ENCODE results near the gene ELAVL3.
"Not testable (repeated sequence)": the region's sequence is repeated elsewhere in the genome, so short reads cannot be mapped to it uniquely, and the experiment has no call there.

ELAVL3 gene

DNA sequence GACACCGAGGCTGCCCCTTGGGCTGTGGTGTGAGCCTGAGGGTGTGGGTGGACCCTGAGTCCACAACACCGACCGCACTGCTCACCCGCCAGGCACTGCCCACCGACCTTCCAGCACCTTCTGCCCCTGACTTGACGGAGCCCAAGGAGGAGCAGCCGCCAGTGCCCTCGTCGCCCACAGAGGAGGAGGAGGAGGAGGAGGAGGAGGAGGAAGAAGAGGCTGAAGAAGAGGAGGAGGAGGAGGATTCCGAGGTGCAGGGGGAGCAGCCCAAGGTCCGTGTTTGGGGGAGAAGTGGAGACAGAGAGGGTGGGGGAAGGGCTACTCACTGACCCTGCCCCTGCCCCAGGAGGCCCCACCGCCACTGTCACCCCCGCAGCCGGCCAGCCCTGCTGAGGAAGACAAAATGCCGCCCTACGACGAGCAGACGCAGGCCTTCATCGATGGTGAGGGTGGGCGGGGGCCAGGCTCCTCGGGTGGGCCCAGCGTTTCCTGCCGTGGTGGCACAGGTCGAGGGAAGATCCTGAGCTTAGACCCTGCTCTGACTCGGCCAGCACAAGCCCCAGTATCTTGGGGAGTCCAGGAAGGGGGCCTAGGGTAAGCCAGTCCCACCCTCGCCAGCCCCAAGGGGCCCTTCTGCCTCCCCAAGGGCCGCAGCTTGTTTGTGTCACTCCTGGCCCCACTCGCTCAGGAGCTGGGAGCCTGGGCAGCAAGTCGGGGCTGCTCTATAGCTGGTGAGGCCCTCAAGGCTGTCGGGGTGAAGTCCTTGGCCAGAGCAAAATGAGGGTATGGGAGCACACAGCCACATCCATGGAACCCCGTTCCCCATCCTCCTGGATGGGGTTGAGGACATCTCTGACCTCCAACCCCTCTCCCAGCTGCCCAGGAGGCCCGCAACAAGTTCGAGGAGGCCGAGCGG lies 33.2 kb downstream of the ELAVL3 start:
- in situ Hi-C loops (cut with MboI; ENCODE audit: low pct_unique_long_range_greater_than_20kb, low sequenced_read_pairs): no loop called here
- DNase-seq: no peak

GRCh38 chr19:11446652-11447301 lies 34.1 kb downstream of the ELAVL3 start:
- in situ Hi-C loops (cut with MboI; ENCODE audit: low pct_unique_long_range_greater_than_20kb, low sequenced_read_pairs): no loop called here
- DNase-seq: peak; percentile 37

DNA sequence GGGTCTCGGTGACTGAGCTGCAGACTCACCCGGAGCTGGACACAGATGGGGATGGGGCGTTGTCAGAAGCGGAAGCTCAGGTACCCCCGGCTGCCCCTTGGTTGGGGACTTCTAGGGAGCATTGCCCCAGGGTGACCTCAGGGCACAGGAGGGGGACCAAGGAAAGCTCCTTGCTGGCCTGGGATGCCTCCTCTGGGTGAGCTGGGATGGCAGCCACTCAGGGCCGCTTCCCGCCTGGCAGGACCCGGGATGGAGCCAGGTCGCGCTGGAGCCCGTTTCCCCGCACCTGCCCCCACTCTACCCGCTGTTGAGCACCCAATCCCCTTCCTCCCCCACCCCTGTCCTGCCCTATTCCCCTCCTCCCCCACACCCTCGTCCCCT lies 34.6 kb downstream of the ELAVL3 start:
- in situ Hi-C loops (cut with MboI; ENCODE audit: low pct_unique_long_range_greater_than_20kb, low sequenced_read_pairs): no loop called here
- no peak for DNase-seq

GRCh38 chr19:11445141-11445540 lies 35.7 kb downstream of the ELAVL3 start:
- DNase-seq: no peak

GRCh38 chr19:11444059-11444458 lies 36.8 kb downstream of the ELAVL3 start:
- DNase-seq: no peak
- in situ Hi-C loops (cut with MboI; ENCODE audit: low pct_unique_long_range_greater_than_20kb, low sequenced_read_pairs): no loop called here

More at GRCh38 chr19:11445141-11445540, 35.7 kb downstream of the ELAVL3 start:
- in situ Hi-C loops (cut with MboI; ENCODE audit: low pct_unique_long_range_greater_than_20kb, low sequenced_read_pairs): no loop called here

DNA sequence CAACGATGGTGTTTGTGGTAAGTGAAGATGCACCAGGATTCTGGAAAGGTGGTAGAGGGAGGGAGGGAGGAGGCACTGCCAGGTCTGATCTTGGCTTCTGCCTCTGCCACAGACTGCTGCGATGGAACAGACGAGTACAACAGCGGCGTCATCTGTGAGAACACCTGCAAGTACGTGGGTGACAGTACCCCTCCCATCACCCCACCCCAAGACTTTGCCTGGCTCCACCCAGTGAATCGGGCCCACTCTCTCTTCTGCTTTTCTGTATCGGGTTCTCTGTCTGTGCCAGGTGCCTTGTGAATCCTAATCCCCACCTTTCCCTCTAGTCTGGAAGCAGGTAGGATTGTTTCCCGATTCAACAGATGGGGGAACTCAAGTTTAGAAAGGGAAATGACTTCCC lies 42.9 kb downstream of the ELAVL3 start:
- in situ Hi-C loops (cut with MboI; ENCODE audit: low pct_unique_long_range_greater_than_20kb, low sequenced_read_pairs): no loop called here
- no peak for DNase-seq

- in situ Hi-C loops (cut with MboI; ENCODE audit: low pct_unique_long_range_greater_than_20kb, low sequenced_read_pairs): no loop called here
- no peak for DNase-seq
Measured at GRCh38 chr19:11435833-11436313, 45.0 kb downstream of the ELAVL3 start.

DNA sequence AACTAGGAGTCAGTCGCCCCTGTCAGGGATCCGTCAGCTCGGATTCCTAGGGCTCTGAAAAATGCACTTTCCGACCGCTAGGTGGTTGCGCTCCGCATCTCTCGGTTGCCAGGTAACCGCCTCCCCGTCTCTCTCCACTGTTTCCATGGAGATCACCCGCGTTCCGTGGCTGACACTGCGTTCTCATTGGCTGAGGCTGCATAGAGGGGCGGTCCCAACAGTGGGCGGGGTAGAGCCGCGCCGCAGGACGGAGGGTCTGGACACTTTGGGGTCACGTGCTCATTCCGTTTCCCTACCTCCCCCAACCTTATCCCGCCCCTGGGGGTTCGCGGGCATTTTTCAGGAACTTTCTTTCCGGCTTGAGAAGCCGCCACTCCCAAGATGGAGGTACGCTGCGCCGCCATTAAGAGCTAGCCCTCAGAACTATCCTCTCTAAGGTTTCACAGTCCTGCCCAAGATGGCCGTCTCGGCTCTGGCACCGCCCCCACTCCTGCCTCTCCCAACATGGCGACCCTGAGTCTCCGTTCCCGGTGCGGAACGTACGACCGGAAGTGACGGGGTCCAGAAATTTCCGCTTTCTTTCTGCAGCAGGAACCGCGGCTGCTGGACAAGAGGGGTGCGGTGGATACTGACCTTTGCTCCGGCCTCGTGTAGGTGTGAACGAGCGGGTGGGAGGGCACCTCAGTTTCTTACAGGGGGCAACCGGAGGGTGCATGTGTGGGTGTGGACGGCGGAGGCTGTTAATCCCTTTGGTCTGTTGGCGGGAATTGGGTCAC lies 45.6 kb downstream of the ELAVL3 start, which contains the start of the genes ODAD3 and PRKCSH:
ODAD3 (minus strand) TSS at position 65 of the 776 bp plus-strand sequence. CDS start 105 bp downstream, outside the sequence.
PRKCSH (plus strand) TSS at position 579 of the 776 bp plus-strand sequence. CDS start 483 bp downstream, outside the sequence.
- peak; percentile 100 for DNase-seq
- in situ Hi-C loops (cut with MboI; ENCODE audit: low pct_unique_long_range_greater_than_20kb, low sequenced_read_pairs): no loop called here

GRCh38 chr19:11434703-11435056 lies 46.2 kb downstream of the ELAVL3 start:
- DNase-seq: no peak
- in situ Hi-C loops (cut with MboI; ENCODE audit: low pct_unique_long_range_greater_than_20kb, low sequenced_read_pairs): no loop called here

DNA sequence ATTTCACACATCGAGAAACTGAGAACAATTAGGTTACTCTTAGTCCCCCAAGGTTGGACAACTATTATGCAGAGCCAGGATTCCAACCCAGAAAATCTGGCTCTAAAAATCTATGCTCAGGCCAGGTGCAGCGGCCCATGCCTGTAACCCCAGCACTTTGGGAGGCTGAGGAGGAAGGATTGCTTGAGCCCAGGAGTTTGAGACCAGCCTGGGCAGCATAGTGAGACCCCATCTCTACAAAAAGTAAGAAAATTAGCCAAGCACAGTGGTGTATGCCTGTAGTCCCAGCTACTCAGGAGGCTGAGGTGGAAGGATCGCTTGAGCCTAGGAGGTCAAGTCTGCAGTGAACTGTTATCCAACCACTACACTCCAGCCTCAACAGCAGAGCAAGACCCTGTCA lies 47.3 kb downstream of the ELAVL3 start:
- in situ Hi-C loops (cut with MboI; ENCODE audit: low pct_unique_long_range_greater_than_20kb, low sequenced_read_pairs); DNase-seq: not testable (repeated sequence)

GRCh38 chr19:11426656-11427055 lies 54.2 kb downstream of the ELAVL3 start:
- DNase-seq: no peak

DNA sequence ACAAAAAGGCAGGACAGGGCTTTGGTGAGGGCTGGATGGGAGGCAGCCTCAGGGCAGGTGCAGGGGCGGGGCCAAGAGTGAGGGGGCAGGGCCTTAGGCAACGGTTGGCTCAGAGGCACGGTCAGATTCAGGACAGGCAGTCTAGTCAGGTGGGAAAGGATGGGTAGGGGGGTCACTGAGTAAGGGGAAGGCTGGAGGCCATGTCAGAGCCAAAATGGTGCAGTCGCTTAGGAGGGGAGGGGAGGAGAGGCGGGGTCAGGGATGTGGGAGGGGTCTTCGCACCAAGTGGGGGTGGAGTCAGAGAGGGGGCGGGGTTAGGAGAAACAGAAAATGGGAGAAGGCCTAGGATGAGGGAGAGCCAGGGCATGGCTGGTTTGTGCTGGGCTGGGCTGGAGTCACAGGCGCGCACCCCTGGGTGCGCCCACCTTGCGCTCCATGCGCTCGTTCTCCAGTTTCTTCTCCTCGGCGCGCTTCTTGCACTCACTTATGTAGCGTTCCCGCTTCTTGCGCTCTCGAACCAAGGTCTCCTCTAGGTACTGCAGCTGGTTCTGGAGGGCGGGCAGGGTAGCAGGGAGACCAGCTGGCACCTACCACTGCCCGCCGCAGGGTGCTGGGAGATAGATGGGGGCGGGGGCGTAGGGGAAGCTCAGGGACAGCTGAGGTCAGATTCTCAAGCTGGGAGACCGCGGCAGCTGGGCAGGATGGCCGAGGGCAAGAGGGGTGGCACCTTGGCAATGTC lies 55.0 kb downstream of the ELAVL3 start:
- no peak for DNase-seq
- in situ Hi-C loops (cut with MboI; ENCODE audit: low pct_unique_long_range_greater_than_20kb, low sequenced_read_pairs): no loop called here

More at GRCh38 chr19:11426656-11427055, 54.2 kb downstream of the ELAVL3 start:
- in situ Hi-C loops (cut with MboI; ENCODE audit: low pct_unique_long_range_greater_than_20kb, low sequenced_read_pairs): no loop called here

GRCh38 chr19:11423791-11424181 lies 57.1 kb downstream of the ELAVL3 start:
- in situ Hi-C loops (cut with MboI; ENCODE audit: low pct_unique_long_range_greater_than_20kb, low sequenced_read_pairs): no loop called here
- DNase-seq: no peak

GRCh38 chr19:11423164-11423790 lies 57.6 kb downstream of the ELAVL3 start:
- in situ Hi-C loops (cut with MboI; ENCODE audit: low pct_unique_long_range_greater_than_20kb, low sequenced_read_pairs): no loop called here

DNA sequence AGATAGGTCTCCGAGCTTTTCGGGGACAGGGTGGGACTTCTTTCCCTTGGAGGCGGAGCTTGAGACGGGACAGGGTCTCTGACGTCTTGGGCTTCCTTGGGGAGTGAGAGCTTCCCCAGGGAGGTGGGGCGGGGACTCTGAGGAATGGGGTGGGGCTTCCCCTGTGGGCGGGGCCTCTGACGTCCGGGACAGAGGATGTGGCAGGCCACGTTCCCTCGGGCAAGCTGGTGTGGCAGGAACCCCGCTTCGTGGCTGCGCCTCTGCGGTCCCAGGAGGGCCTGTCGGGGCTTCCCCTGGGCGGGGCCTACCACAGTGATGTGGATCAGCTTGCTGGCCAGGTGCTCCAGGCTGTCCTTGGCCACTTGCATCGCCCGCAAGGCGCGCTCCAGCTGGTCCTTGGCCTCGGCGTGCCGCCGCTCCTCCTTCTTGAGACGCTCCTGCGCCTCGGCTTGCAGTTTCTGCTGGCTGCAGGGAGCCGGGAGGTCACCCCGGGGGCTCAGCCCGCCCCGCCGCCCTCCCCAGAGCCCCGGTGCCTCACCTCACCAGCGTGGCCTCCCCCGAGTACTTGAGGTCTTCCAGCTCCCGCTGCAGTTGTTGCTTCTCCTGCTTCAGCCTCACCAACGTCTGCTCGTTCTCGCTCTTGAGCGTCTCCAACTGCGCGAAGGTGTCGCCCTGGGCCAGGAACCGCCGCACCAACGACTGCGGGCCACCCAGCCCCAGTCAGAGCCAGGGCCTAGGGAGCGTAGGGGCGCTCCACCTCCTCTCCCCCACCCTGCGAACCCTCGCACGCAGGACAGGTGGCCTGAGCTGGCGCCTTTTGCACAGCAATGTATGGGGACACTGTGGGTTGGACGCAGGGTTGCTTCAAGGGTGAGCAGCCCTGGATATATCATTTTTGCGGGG lies 58.4 kb downstream of the ELAVL3 start:
- in situ Hi-C loops (cut with MboI; ENCODE audit: low pct_unique_long_range_greater_than_20kb, low sequenced_read_pairs): no loop called here
- DNase-seq: no peak

More at GRCh38 chr19:11423164-11423790, 57.6 kb downstream of the ELAVL3 start:
- no peak for DNase-seq

DNA sequence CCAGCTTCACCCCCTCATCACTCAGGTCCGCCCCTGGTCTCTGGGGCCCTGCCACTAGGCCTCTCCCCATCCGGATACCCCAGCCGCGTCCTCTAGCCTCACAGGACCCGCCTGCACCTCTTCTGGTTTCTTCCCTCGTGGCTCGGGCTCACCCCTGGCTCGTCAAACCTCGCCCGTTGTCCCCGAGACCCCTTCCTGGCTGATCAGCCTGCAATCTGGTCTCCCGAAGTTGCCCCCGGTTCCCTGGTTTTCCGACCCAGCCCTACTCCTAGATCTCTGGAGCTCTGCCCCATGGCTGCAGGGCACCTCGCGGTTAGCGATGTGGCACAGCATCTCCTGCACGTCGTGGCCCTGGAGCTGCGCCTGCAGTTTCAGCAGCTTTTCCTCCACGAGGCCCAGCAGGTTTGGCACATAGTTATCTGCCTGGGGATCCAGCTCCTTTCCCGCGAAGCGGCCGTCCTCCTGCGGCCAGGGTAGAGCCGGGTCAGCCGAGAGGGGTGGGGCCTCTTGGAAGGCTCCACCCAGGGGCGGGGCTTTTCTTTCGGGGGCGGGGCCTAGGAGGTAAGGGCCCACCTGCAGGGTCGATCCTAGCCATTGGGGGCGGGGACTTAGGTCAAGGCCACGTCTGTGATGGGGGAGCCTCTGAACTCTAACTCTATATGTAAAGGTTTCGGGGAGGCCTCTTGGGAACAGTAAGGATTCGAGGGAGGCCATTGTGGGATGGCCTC lies 59.3 kb downstream of the ELAVL3 start:
- DNase-seq: no peak

More for the DNA sequence above, 59.3 kb downstream of the ELAVL3 start:
- in situ Hi-C loops (cut with MboI; ENCODE audit: low pct_unique_long_range_greater_than_20kb, low sequenced_read_pairs): no loop called here

All from KBM-7 (cell line).